Ovary (tissue), 3 donors: Measurements from ENCODE around the gene SAMD9L.

ENCODE experiments used
- CTCF ChIP-seq, 3 donors: fragments of 450-650 bp in 2 of 3; fragments of 200-600 bp in 1 of 3; IDR thresholded peaks; one replicate each; pipeline versions ENCODE4 v1.5.1 to v1.8.0; 2016 to 2022; ENCODE audit warnings: antibody characterized with exemption in 3 of 3, mild to moderate bottlenecking in 1 of 3
- EP300 ChIP-seq: sonication (generic); formaldehyde crosslinking; IDR thresholded peaks from one replicate; pipeline ENCODE4 v1.6.1; 2017; ENCODE audit warnings: antibody characterized with exemption
- donor health status: DM: no; HTN: no; CAD: no.

GRCh38 chr7:93148727-93149126, 542 bp upstream of the SAMD9L start:
- TF ChIP-seq CTCF (IDR thresholded peaks at IDR 0.05) = no peak
- no peak for TF ChIP-seq EP300
